OCI-LY3 (cell line): ENCODE measurements around the gene ITIH5.

Source experiments
- CTCF ChIP-seq: fragments of 200-600, 300-600 bp; sonication (generic); IDR thresholded peaks from 2 replicates; pipeline ENCODE4 v1.5.1; 2014; ENCODE audit warnings: antibody characterized with exemption, low read length, low read depth
- EZH2phosphoT487 ChIP-seq: fragments of 200-600 bp; shearing (Covaris generic); IDR thresholded peaks from 2 replicates; pipeline ENCODE4 v1.6.1; 2018; ENCODE audit warnings: antibody characterized with exemption, mixed run types, low read depth

- TF ChIP-seq EZH2phosphoT487 (no peak), CTCF (no peak)
These were observed 57.2 kb downstream of the ITIH5 start for GRCh38 chr10:7609556-7609955.
